Uterus (tissue), 2 donors: ENCODE data around the gene CD302.

Experiments
- POLR2A ChIP-seq, 2 donors: fragments of 450-650 bp; IDR thresholded peaks; one replicate each; pipeline ENCODE4 v1.6.1; 2016; ENCODE audit warnings: antibody characterized with exemption in 2 of 2, mild to moderate bottlenecking in 1 of 2, moderate library complexity in 1 of 2
- TF ChIP-seq, protein P1 (sequence below), 4 experiments: fragments of 200-600 bp in 2 of 4; fragments of 450-650 bp in 2 of 4; sonication (generic) in 2 of 4; IDR thresholded peaks; one replicate each; pipeline ENCODE4 v1.5.1; 2016 to 2019; ENCODE audit warnings: antibody characterized with exemption in 4 of 4, mild to moderate bottlenecking in 2 of 4, moderate library complexity in 1 of 4

GRCh38 chr2:159758239-159758638, 39.8 kb downstream of the CD302 start:
- TF ChIP-seq, protein P1, sequence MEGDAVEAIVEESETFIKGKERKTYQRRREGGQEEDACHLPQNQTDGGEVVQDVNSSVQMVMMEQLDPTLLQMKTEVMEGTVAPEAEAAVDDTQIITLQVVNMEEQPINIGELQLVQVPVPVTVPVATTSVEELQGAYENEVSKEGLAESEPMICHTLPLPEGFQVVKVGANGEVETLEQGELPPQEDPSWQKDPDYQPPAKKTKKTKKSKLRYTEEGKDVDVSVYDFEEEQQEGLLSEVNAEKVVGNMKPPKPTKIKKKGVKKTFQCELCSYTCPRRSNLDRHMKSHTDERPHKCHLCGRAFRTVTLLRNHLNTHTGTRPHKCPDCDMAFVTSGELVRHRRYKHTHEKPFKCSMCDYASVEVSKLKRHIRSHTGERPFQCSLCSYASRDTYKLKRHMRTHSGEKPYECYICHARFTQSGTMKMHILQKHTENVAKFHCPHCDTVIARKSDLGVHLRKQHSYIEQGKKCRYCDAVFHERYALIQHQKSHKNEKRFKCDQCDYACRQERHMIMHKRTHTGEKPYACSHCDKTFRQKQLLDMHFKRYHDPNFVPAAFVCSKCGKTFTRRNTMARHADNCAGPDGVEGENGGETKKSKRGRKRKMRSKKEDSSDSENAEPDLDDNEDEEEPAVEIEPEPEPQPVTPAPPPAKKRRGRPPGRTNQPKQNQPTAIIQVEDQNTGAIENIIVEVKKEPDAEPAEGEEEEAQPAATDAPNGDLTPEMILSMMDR (IDR thresholded peaks at IDR 0.05) = no peak
- TF ChIP-seq POLR2A (IDR thresholded peaks at IDR 0.05) = no peak
